Right hindlimb (tissue), 1 donor: ENCODE data around the gene LAMTOR1.
"Not testable (repeated sequence)": the region's sequence is repeated elsewhere in the genome, so short reads cannot be mapped to it uniquely, and the experiment has no call there.

Experiments
- DNase-seq: peaks from one replicate; pipeline ENCODE4 v3.0.0-alpha.2; 2018

LAMTOR1 gene

DNA sequence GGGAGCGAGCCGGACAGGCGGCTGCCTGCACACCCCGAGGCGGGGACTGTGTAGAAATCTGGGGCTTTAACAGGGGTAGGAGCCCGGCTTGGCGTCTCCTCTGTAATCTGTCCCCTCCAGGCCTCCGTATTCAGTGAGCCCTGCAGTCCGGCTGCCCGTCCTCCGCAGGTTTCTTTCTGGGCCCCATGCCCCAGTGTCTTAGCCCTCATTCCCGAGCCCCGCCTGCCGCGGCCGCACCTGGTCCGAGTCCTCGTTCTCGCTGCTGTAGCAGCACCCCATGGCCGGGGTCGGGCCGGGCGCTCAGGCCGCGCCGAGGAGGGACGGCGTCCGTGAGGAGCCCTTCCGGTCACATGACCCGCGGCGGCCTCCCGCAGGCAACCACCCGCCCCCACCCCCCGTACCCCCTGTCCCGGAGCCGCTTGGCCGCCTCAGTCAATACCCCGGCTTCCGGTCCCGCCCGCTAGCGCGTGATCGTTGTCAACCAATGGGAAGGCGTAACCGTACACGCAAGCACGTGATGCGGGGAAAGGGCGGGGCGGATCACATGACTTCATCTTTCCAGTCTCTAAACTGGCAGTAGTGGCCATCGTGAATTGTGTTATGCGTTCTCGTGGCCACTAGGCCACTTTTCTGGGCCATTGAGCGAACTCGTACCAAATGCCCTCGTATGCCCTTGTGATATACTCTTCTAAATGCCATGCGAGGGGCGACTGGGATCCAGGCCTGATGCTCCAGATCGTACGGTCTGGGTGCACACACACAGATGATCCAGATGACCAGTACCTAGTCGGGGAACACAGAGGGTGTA is at the start of gene LAMTOR1:
LAMTOR1 (minus strand) TSS at position 352 of the 808 bp plus-strand sequence; CDS start at position 279, 73 bp downstream.
- peak; percentile 99 for DNase-seq

DNA sequence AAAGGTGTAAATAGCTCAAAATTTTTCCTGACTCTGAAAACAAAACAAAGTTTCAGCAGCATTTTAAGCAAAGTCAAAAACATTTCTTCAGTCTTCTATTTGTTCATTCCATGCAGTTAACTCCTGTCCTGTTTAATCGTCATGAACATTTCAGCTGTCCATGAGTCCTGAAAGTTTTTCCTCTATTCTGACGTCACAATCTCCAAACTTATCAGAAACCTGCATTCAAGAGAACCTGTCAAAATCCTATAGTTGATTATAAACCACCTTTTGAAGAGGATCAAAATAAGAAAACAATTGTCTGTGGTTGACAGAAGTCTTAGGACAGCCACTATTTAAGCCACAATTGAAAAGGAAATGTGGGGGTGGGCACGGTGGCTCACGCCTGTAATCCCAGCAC is 47.8 kb upstream of the LAMTOR1 start:
- DNase-seq: no peak

DNA sequence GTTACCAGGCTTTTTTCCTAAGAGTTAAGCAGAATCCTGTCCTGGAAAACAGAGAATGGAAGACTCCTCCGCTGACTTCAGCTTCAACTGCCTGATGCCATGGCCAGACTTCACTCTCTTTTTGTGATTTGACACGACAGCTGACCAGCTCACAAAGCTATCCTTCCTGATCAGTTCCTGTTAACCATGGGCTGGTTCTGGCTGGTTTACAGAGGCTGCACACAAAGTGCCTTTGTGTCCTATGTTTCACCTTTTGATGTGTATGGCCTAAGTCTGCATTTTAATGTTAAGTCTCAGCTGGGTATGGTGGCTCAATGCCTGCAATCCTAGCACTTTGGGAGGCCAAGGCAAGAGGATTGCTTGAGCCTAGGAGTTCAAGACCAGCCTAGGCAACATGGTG is 43.5 kb upstream of the LAMTOR1 start:
- no peak for DNase-seq

- DNase-seq: no peak
These were observed 41.9 kb upstream of the LAMTOR1 start for GRCh38 chr11:72144807-72145565.

DNA sequence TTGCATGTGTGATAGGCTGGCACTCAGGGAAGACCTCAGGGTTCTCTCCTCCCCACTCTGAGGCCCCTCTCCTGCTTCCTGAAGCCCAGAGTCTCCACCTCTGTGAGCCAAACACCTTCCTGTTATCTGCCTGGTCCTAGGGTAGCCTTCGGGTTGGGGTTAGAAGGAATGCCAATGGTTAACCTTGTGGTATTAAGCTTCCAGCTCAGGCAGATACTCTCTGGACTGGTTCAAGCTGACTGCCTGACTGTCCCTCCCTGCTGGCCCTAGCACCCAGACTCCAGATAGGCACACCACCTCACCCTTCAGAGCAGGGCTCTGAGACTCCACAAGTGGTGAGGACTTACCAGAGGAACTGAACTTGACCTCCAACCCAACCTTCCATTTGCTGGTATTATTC is 39.4 kb upstream of the LAMTOR1 start:
- not testable (repeated sequence) for DNase-seq

DNA sequence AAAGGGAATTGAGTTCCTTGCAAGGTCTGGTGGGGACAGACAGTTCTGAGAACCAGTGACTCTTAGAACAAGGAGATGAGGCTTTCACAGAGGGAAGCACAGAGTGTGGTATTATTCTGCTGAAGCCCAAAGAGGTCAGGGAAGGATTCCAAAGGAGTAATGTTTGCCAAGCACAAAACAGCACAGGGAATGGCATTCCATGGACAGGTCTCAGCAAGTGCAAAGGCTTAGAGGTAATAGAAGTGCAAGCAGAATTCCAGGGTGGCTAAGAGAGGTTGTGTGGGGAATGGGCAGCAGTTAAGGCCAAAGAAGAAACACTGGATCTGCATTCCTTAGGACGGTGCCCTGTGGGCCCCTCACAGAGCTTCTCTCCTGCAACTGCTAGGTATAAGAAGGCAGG is 39.0 kb upstream of the LAMTOR1 start:
- DNase-seq: not testable (repeated sequence)

DNA sequence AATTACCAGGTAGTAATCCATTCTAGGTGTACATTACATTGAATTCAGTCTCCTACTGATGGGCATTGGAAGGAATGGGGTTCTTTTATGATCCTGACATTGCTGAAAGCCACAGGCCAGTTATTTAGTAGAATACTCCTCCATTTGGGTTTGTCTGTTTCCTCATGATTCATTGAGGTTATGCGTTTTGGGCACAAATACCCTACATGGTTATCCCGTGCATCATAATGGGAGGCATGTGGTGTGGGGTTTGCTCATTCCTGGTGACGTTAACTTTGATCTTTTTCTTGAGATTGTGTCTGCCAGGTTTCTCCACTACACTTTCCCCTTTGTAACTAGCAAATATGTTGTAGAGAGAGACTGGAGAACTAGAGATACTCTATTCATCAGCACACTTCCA is 38.0 kb upstream of the LAMTOR1 start:
- no peak for DNase-seq

DNA sequence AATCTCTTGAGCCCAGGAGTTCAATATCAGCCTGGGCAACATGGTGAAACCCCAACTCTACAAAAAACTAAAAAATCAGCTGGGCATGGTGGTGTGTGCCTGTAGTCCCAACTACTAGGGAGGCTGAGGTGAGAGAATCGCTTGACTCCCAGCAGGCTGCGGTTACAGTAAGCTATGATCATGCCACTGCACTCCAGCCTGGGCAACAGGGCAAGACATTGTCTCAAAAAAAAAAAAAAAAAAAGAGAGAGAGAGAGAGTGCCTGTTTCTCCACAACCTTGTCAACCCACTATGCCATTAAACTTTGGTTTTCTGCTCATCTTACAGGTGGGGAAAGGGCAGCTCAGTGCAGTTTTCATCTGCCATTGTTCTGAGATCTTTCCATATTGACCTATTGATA is 37.6 kb upstream of the LAMTOR1 start:
- no peak for DNase-seq

GRCh38 chr11:72139500-72139899 is 36.4 kb upstream of the LAMTOR1 start:
- no peak for DNase-seq

DNA sequence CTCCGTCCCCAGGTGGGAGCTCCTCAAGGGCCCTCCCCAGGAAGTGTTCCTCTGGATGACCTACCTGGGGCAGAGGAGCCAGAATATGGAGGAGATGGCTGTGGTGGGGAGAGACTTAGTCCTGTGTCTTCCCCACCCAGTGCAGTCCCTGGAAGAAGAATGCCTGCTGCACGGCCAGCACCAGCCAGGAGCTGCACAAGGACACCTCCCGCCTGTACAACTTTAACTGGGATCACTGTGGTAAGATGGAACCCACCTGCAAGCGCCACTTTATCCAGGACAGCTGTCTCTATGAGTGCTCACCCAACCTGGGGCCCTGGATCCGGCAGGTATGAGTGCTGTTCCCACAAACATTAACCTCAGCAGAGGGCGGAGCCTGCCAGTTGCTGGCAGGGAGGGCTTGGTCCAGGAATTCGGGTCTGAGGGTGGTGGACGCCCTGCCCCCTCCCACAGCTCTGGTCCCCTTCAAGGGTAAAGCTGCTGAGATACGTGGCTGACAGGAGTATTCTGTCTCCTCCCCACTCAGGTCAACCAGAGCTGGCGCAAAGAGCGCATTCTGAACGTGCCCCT is 35.8 kb upstream of the LAMTOR1 start:
- DNase-seq: no peak

GRCh38 chr11:72136684-72137262 is 33.7 kb upstream of the LAMTOR1 start:
- DNase-seq: no peak

DNA sequence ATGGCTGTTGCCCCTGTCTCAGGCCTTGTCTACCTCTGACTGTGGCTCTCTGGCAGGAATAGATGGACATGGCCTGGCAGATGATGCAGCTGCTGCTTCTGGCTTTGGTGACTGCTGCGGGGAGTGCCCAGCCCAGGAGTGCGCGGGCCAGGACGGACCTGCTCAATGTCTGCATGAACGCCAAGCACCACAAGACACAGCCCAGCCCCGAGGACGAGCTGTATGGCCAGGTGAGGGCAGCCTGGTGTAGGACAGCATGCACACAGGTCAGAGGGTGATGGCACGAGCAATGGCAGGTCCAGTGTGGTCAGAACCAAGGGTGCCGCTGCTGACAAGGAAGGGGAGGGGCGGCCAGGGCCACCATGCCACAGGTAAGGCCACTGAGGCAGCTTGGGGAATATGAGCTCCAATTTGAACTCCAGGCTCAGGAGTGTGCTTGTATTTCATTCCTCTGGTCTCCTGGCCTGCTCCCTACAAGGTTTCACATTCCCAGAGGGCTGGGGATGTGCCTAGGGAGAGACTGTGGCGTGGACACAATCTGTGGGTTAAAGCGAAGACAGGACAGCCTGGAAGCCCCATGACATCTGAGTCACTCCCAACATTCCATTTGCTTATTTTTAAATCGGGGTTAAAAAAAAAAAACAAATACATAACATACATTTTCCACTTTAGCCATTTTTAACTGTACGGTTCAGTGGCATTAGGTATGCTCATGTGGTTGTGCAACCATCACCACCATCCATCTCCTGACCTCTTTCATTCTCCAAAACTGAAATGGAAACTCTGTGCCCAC is 33.0 kb upstream of the LAMTOR1 start:
- DNase-seq: no peak

- not testable (repeated sequence) for DNase-seq
These were observed 32.4 kb upstream of the LAMTOR1 start, which contains the start of gene FOLR3 for GRCh38 chr11:72135473-72135872. Gene FOLR3 (plus strand): TSS chr11:72135725. CDS start chr11:72135953, 228 bp downstream.

DNA sequence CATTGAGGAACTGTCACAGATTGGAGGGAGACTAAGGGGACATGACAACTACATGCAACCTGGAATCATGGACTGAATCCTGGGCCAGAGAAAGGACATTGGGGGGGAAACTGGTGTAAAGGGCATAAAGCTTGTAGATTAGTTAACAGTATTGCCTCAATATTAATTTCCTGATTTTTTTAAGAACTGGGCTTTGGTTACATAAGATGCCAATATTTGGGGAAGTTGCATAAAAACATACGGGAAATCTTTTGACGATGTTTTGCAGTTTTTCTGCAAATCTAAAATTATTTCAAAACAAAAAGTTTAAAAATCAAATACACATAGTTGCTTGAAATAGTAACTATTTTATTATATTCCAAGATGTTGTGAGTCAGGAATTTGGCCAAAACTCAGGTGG is 29.5 kb upstream of the LAMTOR1 start:
- no peak for DNase-seq

DNA sequence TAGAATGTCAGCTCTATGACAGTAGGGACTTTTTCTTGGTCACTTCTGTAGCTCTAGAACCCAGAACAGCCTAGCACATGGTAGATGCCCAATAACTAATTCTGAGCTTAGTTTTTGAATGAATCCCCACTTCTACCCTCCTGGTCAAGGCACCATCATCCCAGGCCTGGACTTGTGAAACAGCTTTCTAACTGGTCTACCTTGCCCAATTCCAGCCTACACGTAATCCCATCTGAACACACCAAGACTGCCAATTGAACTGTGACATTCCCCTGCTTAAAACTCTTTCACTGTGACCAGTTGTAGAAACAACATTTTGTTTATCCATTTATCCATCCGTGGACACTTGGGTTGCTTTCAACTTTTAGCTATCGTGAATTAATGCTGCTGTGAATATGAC is 26.3 kb upstream of the LAMTOR1 start:
- DNase-seq: no peak

GRCh38 chr11:72127923-72128322 is 24.8 kb upstream of the LAMTOR1 start:
- DNase-seq: no peak

DNA sequence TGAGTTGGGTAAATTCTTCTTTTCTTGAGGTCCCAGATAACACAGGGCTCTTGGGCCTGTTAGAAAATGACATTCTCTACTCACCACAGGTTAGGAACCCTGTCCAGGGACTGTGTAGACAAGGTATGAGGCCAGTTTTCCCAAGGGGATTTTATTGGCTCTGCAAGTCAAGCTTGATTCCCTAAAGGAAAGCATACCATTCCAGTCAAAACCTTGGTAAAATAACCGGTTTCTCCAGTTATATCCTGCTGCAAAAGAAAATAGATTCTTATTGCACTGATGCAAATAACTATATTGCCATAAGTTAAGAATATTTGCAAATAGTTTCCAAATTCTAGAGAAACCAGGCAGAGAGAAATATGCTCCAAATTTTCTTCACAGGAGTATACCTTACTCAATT is 22.9 kb upstream of the LAMTOR1 start:
- no peak for DNase-seq

GRCh38 chr11:72124046-72124445 is 20.9 kb upstream of the LAMTOR1 start:
- DNase-seq: no peak

- no peak for DNase-seq
These were observed 20.1 kb upstream of the LAMTOR1 start for GRCh38 chr11:72123117-72123653.

- no peak for DNase-seq
These were observed 19.5 kb upstream of the LAMTOR1 start for GRCh38 chr11:72122607-72123006.

GRCh38 chr11:72120930-72121329 is 17.8 kb upstream of the LAMTOR1 start:
- no peak for DNase-seq

GRCh38 chr11:72119198-72119597 is 16.1 kb upstream of the LAMTOR1 start:
- no peak for DNase-seq
